Colonic mucosa (tissue), 4 donors: Measurements from ENCODE around the gene PLCH1. TPM values are rescaled to one million over a fixed set of nuclear protein-coding genes. Genes with fewer than 3 reads are reported as not detected.
"Not testable (repeated sequence)": the region's sequence is repeated elsewhere in the genome, so short reads cannot be mapped to it uniquely, and the experiment has no call there.

Source experiments
- DNase-seq: peaks from one replicate; pipeline ENCODE4 v3.0.0-alpha.2; 2020
- H3K27ac ChIP-seq: fragments of 200-600 bp; one replicate; pipeline ENCODE4 v1.8.0; 2021
- H3K27me3 ChIP-seq: fragments of 200-600 bp; one replicate; pipeline ENCODE4 v1.8.0; 2021
- H3K36me3 ChIP-seq: fragments of 200-600 bp; one replicate; pipeline ENCODE4 v1.8.0; 2021
- H3K4me1 ChIP-seq: fragments of 200-600 bp; one replicate; pipeline ENCODE4 v1.8.0; 2021; ENCODE audit warnings: mild to moderate bottlenecking
- H3K4me3 ChIP-seq: fragments of 200-600 bp; one replicate; pipeline ENCODE4 v1.8.0; 2021
- H3K9ac ChIP-seq, 2 donors: one replicate each; pipeline ENCODE4 v1.7.0; 2013; ENCODE audit warnings: control low read depth in 2 of 2, low read depth in 2 of 2, low read length in 2 of 2
- H3K9me3 ChIP-seq: fragments of 200-600 bp; one replicate; pipeline ENCODE4 v1.8.0; 2021
- intact Hi-C: fragments of 100-400 bp; cut with DNase I; formaldehyde crosslinking; loops from one replicate; pipeline ENCODE4 v1.14.1; 2022
- total RNA-seq, 2 donors: library from RNA; stranded (reverse); fragmentation: NEBNext Ultra II Directional in 1 of 2; extraction: Animal tissue kit (Norgen Biotek cat#: 25700) in 1 of 2; gene quantifications; one replicate each; pipeline ENCODE4 v1.2.1, GENCODE V29; 2021
- TF ChIP-seq, protein P1 (sequence below): fragments of 200-600 bp; IDR thresholded peaks from one replicate; pipeline ENCODE4 v1.8.0; 2022; ENCODE audit warnings: antibody characterized with exemption, mild to moderate bottlenecking
- donor health status: healthy.
- donor health status: DM: no; HTN: no; CAD: no.
- donor health status: DM: no; HTN: no; CAD: no.

Gene PLCH1
- total RNA-seq, 2 donors from 2014 or later, result 8.2 to 11.0 TPM

DNA sequence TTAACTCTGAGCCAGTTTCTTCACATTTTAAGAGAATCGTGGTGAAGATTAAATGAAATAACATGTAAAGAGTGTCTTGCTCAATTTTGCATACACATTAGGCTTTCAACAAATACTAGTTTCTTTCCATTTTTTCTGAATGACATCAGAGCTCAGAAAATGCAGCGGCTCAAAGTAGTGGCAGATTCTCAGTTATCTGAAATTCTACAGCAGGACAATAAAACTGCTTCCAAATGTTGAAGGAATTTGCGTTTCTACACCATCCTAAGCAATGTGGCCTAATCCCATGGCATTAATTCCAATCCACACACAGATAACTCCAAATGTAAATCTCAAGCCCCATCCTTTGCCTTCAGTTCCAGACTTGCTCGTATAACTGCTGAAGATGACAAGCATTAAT is 115.8 kb downstream of the PLCH1 start:
- no peak for DNase-seq
- no peak overlapping the region for H3K9ac ChIP-seq
- H3K4me3 ChIP-seq, result no peak overlapping the region
- no peaks in the 10 kb centered on the region for H3K4me1 ChIP-seq
- TF ChIP-seq, protein P1, sequence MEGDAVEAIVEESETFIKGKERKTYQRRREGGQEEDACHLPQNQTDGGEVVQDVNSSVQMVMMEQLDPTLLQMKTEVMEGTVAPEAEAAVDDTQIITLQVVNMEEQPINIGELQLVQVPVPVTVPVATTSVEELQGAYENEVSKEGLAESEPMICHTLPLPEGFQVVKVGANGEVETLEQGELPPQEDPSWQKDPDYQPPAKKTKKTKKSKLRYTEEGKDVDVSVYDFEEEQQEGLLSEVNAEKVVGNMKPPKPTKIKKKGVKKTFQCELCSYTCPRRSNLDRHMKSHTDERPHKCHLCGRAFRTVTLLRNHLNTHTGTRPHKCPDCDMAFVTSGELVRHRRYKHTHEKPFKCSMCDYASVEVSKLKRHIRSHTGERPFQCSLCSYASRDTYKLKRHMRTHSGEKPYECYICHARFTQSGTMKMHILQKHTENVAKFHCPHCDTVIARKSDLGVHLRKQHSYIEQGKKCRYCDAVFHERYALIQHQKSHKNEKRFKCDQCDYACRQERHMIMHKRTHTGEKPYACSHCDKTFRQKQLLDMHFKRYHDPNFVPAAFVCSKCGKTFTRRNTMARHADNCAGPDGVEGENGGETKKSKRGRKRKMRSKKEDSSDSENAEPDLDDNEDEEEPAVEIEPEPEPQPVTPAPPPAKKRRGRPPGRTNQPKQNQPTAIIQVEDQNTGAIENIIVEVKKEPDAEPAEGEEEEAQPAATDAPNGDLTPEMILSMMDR, result no peak
- intact Hi-C loops, result no loop called here
- H3K9me3 ChIP-seq, result no peaks in the 10 kb centered on the region
- H3K27me3 ChIP-seq, result no peaks in the 10 kb centered on the region
- no peaks in the 10 kb centered on the region for H3K36me3 ChIP-seq
- H3K27ac ChIP-seq, result no peak overlapping the region

DNA sequence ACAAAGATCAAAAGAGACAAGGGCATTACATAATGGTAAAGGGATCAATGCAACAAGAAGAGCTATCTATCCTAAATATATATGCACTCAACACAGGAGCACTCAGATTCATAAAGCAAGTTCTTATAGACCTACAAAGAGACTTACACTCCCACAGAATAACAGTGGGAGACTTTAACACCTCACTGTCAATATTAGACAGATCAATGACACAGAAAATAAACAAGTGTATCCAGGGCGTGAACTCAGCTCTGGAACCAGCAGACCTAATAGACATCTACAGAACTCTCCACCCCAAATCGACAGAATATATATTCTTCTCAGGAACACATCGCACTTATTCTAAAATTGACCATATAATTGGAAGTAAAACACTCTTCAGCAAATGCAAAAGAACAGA is 122.2 kb downstream of the PLCH1 start:
- H3K9me3 ChIP-seq, intact Hi-C loops, DNase-seq, H3K4me3 ChIP-seq, H3K27me3 ChIP-seq, H3K4me1 ChIP-seq, H3K36me3 ChIP-seq, H3K9ac ChIP-seq, H3K27ac ChIP-seq: not testable (repeated sequence)

DNA sequence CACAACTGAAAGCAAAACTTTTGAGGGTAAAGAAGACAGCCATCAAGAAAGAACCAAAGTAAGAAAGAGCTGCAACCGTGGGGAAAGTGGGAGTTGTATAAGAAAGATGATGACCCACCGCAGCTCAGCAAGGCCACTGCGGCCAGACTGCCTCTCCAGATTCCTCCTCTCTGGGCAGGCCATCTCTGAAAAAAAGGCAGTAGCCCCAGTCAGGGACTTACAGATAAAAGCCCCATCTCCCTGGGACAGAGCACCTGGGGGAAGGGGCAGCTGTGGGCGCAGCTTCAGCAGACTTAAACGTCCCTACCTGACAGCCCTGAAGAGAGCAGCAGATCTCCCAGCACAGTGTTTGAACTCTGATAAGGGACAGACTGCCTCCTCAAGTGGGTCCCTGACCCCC is 124.3 kb downstream of the PLCH1 start:
- intact Hi-C loops, H3K4me3 ChIP-seq, H3K9me3 ChIP-seq, H3K27me3 ChIP-seq, H3K9ac ChIP-seq, H3K27ac ChIP-seq, H3K36me3 ChIP-seq, DNase-seq, H3K4me1 ChIP-seq: not testable (repeated sequence)

DNA sequence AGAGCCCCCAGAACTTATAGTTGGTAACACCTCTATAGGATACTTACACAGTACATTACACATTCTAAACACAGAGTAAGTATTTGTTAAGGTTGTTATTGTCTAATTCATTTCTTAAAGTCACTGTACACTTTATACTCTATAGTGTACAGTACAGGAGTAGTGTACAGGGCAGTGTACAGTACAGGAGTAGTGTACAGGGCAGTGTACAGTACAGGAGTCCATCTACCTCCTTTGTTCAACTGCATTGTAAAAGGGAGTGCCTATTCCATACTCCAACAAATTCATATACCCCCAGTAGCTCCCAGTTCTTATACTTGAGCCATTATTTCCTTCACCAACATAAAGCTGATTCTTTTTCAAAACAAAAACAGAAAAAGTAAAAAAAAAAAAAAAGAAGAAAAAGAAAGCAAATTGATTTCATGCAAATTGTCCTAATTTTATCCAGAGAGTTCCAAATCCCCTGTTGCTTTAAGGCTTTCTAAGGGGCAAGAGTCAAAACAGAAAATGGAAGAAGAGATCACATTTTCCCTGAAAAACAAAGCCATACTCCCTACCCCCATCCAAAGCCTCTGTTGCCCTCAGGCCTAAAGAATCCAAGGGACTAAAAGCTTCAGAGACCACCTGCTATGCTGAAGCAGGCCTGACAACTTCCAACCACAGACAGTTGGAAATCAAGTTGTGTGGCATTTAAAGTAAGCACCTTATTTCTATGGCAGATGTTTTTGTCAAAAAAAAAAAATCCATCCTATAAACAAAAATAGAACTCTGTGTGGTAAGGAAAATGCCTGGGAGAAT is 125.6 kb downstream of the PLCH1 start:
- H3K27me3 ChIP-seq, result no peaks in the 10 kb centered on the region
- H3K27ac ChIP-seq, result no peak overlapping the region
- H3K36me3 ChIP-seq, result no peaks in the 10 kb centered on the region
- intact Hi-C loops, result no loop called here
- no peak overlapping the region for H3K4me3 ChIP-seq
- TF ChIP-seq, protein P1, result no peak
- no peak overlapping the region for H3K9ac ChIP-seq
- no peak for DNase-seq
- H3K9me3 ChIP-seq, result no peaks in the 10 kb centered on the region
- H3K4me1 ChIP-seq, result no peaks in the 10 kb centered on the region

DNA sequence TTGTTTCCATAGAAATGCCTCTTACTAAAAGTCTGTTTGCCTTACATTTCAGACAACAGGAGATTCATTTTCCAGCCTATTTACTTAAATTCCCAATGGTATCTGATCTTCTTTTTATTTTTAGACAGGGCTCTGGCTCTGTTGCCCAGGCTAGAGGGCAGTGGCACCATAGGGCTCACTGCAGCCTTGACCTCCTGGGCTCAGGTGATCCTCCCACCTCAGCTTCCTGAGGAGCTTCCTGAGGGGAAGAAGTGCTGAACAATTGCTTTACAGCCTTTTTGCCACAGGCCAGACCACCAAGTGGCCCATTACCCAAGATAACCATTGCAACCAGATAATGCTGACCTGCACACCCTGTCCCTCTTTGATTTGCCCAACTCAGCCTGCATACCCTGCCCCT is 126.3 kb downstream of the PLCH1 start:
- Histone ChIP-seq H3K27ac (no peak overlapping the region), H3K27me3 (no peaks in the 10 kb centered on the region), H3K9me3 (no peaks in the 10 kb centered on the region), H3K9ac (no peak overlapping the region), H3K4me3 (no peak overlapping the region), H3K4me1 (no peaks in the 10 kb centered on the region), H3K36me3 (no peaks in the 10 kb centered on the region)
- TF ChIP-seq, protein P1, result no peak
- no peak for DNase-seq
- intact Hi-C loops, result no loop called here

DNA sequence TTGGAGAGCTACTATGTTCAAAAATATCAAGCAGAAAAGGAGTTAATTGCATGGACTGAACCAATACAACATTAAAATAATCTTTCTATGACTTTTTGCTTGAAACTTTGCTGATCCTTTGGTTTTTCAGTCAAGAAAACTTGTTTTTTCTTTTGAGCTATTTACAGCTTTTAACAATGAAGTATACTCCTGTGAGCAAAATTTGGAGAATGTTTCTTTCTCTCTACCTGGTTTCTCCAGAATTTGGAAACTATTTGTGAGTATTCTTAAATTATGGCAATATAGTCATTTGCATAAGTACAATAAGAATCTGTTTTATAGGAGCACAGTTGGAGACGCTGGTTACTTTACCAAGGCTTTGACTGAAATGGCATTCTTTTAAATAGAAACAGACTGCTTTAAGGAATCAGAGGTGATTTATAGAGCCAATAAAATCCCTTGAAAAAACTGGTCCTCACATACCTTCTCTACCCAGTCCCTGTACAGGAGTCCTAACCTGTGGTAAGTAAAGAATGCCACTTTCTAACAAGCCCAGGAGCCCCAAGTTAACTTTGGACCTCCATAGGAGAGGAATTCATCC is 127.4 kb downstream of the PLCH1 start:
- intact Hi-C loops, result no loop called here

DNA sequence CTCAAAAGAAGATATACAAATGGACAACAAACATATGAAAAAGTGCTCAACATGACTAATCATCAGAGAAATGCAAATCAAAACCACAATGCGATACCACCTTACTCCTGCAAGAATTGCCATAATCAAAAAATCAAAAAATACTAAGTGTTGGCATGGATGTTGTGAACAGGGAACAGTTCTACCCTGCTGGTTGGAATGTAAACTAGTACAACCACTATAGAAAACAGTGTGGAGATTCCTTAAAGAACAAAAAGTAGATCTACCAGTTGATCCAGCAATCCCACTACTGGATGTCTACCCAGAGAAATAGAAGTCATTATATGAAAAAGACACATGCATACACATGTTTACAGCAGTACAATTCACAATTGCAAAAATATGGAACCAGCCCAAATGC is 129.7 kb downstream of the PLCH1 start:
- H3K27ac ChIP-seq, intact Hi-C loops, H3K36me3 ChIP-seq, H3K4me3 ChIP-seq, H3K4me1 ChIP-seq, H3K27me3 ChIP-seq, H3K9me3 ChIP-seq, H3K9ac ChIP-seq, DNase-seq: not testable (repeated sequence)

More for the DNA sequence above, 127.4 kb downstream of the PLCH1 start:
- no peaks in the 10 kb centered on the region for H3K4me1 ChIP-seq
- TF ChIP-seq, protein P1, result no peak
- H3K9ac ChIP-seq, result no peak overlapping the region
- no peaks in the 10 kb centered on the region for H3K36me3 ChIP-seq
- no peak for DNase-seq
- H3K27ac ChIP-seq, result no peak overlapping the region
- H3K9me3 ChIP-seq, result no peaks in the 10 kb centered on the region
- H3K27me3 ChIP-seq, result no peaks in the 10 kb centered on the region
- no peak overlapping the region for H3K4me3 ChIP-seq

DNA sequence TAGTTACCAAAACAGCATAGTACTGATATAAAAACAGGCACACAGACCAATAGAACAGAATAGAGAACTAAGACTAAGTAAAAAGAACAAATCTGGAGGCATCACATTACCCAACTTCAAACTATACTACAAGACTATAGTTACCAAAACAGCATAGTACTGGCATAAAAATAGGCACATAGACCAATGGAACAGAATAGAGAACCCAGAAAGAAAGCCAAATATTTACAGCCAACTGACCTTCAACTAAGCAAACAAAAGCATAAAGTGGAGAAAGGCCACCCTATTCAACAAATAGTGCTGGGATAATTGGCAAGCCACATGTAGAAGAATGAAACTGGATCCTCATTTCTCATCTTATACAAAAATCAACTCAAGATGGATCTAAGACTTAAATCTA is 130.5 kb downstream of the PLCH1 start:
- H3K27ac ChIP-seq, H3K9me3 ChIP-seq, H3K9ac ChIP-seq, H3K4me1 ChIP-seq, H3K27me3 ChIP-seq, H3K4me3 ChIP-seq, H3K36me3 ChIP-seq, intact Hi-C loops, DNase-seq: not testable (repeated sequence)
